GM23338 (cell line): ENCODE measurements around the gene CECR2. TPM values are rescaled to one million over a fixed set of nuclear protein-coding genes. Genes with fewer than 3 reads are reported as not detected.
A peak's percentile ranks its signal among the peaks of the same experiment; 100 is the strongest.

Experiments
- ATAC-seq: fragments of 200-7000 bp; cut with Tn5 transposase; 3 replicates; pipeline ENCODE4 v1.9.1; 2020
- DNase-seq: peaks from one replicate; pipeline ENCODE4 v3.0.0-alpha.2; 2015; ENCODE audit warnings: low spot score
- H2AFZ ChIP-seq: fragments of 200-600 bp; sonication (generic); 2 replicates; pipeline ENCODE4 v1.8.0; 2016; ENCODE audit warnings: antibody characterized with exemption, mild to moderate bottlenecking, moderate library complexity
- H3F3A ChIP-seq: fragments of 200-600 bp; sonication (generic); replicated peaks from 2 replicates; pipeline ENCODE4 v1.8.0; 2017; ENCODE audit warnings: antibody characterized with exemption, mixed run types, low read depth
- H3K27ac ChIP-seq: fragments of 200-600 bp; sonication (generic); 2 replicates; pipeline ENCODE4 v1.6.1; 2016; ENCODE audit warnings: low read depth
- H3K27me3 ChIP-seq: fragments of 200-600 bp; sonication (generic); 2 replicates; pipeline ENCODE4 v1.8.0; 2016; ENCODE audit warnings: mild to moderate bottlenecking, mixed run types, moderate library complexity; ENCODE audit not compliant: insufficient read depth
- H3K36me3 ChIP-seq: fragments of 200-600 bp; sonication (generic); 2 replicates; pipeline ENCODE4 v1.8.0; 2016; ENCODE audit warnings: mild to moderate bottlenecking; ENCODE audit not compliant: insufficient read depth
- H3K4me1 ChIP-seq: fragments of 200-600 bp; sonication (generic); 2 replicates; pipeline ENCODE4 v1.8.0; 2016; ENCODE audit warnings: mild to moderate bottlenecking, moderate library complexity; ENCODE audit not compliant: insufficient read depth
- H3K4me2 ChIP-seq: fragments of 200-600 bp; sonication (generic); 2 replicates; pipeline ENCODE4 v1.7.1; 2017; ENCODE audit warnings: mixed run types
- H3K4me3 ChIP-seq: fragments of 200-600 bp; sonication (generic); 2 replicates; pipeline ENCODE4 v1.6.1; 2016; ENCODE audit warnings: mixed run types
- H3K79me2 ChIP-seq: fragments of 200-600 bp; sonication (generic); replicated peaks from 2 replicates; pipeline ENCODE4 v1.8.0; 2017; ENCODE audit warnings: mild to moderate bottlenecking; ENCODE audit not compliant: insufficient read depth
- H3K9me2 ChIP-seq: fragments of 200-600 bp; sonication (generic); 2 replicates; pipeline ENCODE4 v1.8.0; 2017; ENCODE audit not compliant: insufficient read depth
- H4K20me1 ChIP-seq: fragments of 200-600 bp; sonication (generic); replicated peaks from 2 replicates; pipeline ENCODE4 v1.8.0; 2017; ENCODE audit warnings: mild to moderate bottlenecking; ENCODE audit not compliant: insufficient read depth
- H3K27ac Mint-ChIP-seq: 2 replicates; pipeline ENCODE4 v1.8.0; 2020; ENCODE audit warnings: inconsistent platforms, mild to moderate bottlenecking, moderate library complexity, mixed read lengths
- H3K27me3 Mint-ChIP-seq: 3 replicates; pipeline ENCODE4 v1.8.0; 2022; ENCODE audit warnings: low read depth, mild to moderate bottlenecking, moderate library complexity, mixed read lengths, inconsistent platforms; ENCODE audit not compliant: insufficient read depth, poor library complexity
- H3K36me3 Mint-ChIP-seq: 3 replicates; pipeline ENCODE4 v1.8.0; 2021; ENCODE audit warnings: low read depth, mild to moderate bottlenecking, inconsistent platforms, moderate library complexity, mixed read lengths
- H3K4me1 Mint-ChIP-seq: 3 replicates; pipeline ENCODE4 v1.8.0; 2020; ENCODE audit warnings: mild to moderate bottlenecking, inconsistent platforms, mixed read lengths
- H3K4me3 Mint-ChIP-seq: 3 replicates; pipeline ENCODE4 v1.8.0; 2021; ENCODE audit warnings: moderate library complexity, mild to moderate bottlenecking, inconsistent platforms, mixed read lengths
- H3K9me3 Mint-ChIP-seq: 3 replicates; pipeline ENCODE4 v1.8.0; 2020; ENCODE audit warnings: moderate library complexity, mild to moderate bottlenecking, inconsistent platforms, mixed read lengths
- CREB1 ChIP-seq: fragments of 250-450 bp; sonication (Bioruptor Pico); IDR thresholded peaks from 2 replicates; pipeline ENCODE4 v1.5.0; 2020; ENCODE audit warnings: low read depth, mild to moderate bottlenecking, moderate library complexity
- EZH2 ChIP-seq: fragments of 200-600 bp; sonication (generic); IDR thresholded peaks from one replicate; pipeline ENCODE4 v1.8.0; 2017; ENCODE audit warnings: antibody characterized with exemption, mild to moderate bottlenecking, low read depth; ENCODE audit not compliant: unreplicated experiment
- NANOG ChIP-seq: IDR thresholded peaks from 2 replicates; pipeline ENCODE4 v1.6.1; 2016; ENCODE audit warnings: antibody characterized with exemption, borderline replicate concordance
- ZNF114 ChIP-seq: fragments of 250-450 bp; sonication (Bioruptor Pico); IDR thresholded peaks from 2 replicates; pipeline ENCODE4 v1.5.0; 2020; ENCODE audit warnings: mild to moderate bottlenecking, moderate library complexity
- polyA plus RNA-seq: library from polyadenylated mRNA; unstranded; fragments of >200 nt; fragmentation: Nextera tagmentation; extraction: Ambion mirVana; gene quantifications from 2 replicates; pipeline ENCODE4 v1.2.1, GENCODE V29; 2016
- total RNA-seq: library from RNA; depleted of rRNA; stranded (reverse); fragments of >200 nt; shearing (Covaris generic); gene quantifications from 2 replicates; pipeline ENCODE4 v1.2.3, GENCODE V29; 2014
- TF ChIP-seq, protein P1 (sequence below): IDR thresholded peaks from one replicate; pipeline ENCODE4 v1.6.1; 2018; ENCODE audit warnings: antibody characterized with exemption; ENCODE audit not compliant: unreplicated experiment
- TF ChIP-seq, protein P2 (sequence below): fragments of 250-450 bp; sonication (Bioruptor Pico); IDR thresholded peaks from 2 replicates; pipeline ENCODE4 v1.5.0; 2020; ENCODE audit warnings: mild to moderate bottlenecking, moderate library complexity
- TF ChIP-seq, protein P3 (sequence below): IDR thresholded peaks from 2 replicates; pipeline ENCODE4 v1.6.1; 2016; ENCODE audit warnings: antibody characterized with exemption

The CECR2 gene
- total and polyA plus RNA-seq, 2 experiments from 2014 or later, result 18.4 to 110 TPM

DNA sequence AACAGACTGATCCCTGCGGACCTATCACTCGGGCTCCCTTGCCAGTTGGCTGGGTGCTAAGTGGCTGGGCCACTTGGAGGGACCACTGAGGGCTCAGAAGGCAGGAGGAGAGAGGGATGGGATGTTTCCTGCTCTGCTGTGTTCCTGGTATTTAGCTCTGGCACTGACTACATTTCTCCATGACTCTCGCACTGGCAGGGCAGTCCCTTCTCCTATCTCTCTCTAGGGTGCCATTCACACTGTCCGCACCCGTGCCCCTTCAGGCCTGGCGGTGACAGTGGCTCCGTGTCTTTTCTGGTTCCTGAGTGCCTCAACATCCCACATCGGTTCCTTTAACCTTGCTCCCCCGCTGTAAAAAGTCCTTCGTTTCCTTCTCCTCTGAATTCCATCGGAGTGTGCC is 31.6 kb upstream of the CECR2 start:
- no peak for DNase-seq
- Mint-ChIP-seq H3K4me3 (no peak overlapping the region), H3K4me1 (peaks cover 4% of the 10 kb centered on the region), H3K36me3 (no peaks in the 10 kb centered on the region), H3K9me3 (no peaks in the 10 kb centered on the region), H3K27me3 (peaks cover 3% of the 10 kb centered on the region), H3K27ac (no peak overlapping the region)
- Histone ChIP-seq H3K27ac (no peak overlapping the region), H3K27me3 (no peaks in the 10 kb centered on the region), H3K4me1 (peaks cover 5% of the 10 kb centered on the region; the same call in 1 of the 2 replicates), H2AFZ (peak overlapping the region; percentile 84), H3K4me3 (no peak overlapping the region), H3K36me3 (no peaks in the 10 kb centered on the region), H3K79me2 (no peaks in the 10 kb centered on the region), H3K4me2 (no peak overlapping the region), H4K20me1 (no peaks in the 10 kb centered on the region), H3K9me2 (no peaks in the 10 kb centered on the region), H3F3A (peaks cover 16% of the 10 kb centered on the region)
- TF ChIP-seq CREB1 (CRISPR knock-in tag), result no peak
- TF ChIP-seq NANOG, result no peak
- no peak for TF ChIP-seq EZH2
- TF ChIP-seq ZNF114 (CRISPR knock-in tag), result no peak
- no peak for ATAC-seq

DNA sequence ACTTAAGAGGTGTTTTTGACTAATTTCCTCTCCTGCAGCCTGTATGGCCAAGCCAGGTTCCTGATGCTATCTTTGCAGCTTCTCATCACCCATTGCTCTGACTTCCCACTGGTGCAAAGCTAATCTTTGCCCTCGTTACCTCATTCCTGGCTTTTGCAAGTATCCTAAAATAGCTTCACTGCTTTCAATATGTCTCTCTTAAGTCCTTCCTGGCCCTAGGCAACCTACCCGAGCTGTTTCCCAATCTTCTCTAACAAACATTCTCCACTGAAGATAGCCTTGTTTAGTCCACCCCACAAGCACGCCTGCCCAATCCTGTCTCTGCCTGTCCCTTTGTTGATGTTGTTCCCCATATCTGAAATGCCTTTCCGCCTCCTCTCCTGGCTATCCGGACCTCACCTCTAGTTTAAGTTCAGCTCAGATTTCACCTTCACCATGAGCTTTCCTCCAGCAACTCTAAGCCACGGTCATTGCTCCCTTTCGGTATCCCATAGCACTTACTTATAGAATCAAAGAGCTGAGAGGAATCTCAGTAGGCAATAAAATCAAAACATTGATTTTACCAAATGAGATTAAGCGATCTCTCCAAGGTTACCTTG is 30.1 kb upstream of the CECR2 start:
- Histone ChIP-seq H3K9me2 (no peaks in the 10 kb centered on the region), H3K36me3 (no peaks in the 10 kb centered on the region), H3K4me3 (no peak overlapping the region), H3K27ac (no peak overlapping the region), H3K27me3 (no peaks in the 10 kb centered on the region), H3K4me2 (no peak overlapping the region), H3K4me1 (no peaks in the 10 kb centered on the region), H4K20me1 (no peaks in the 10 kb centered on the region), H3F3A (peaks cover 13% of the 10 kb centered on the region), H2AFZ (peak overlapping the region; percentile 96), H3K79me2 (no peaks in the 10 kb centered on the region)
- Mint-ChIP-seq H3K36me3 (no peaks in the 10 kb centered on the region), H3K27ac (no peak overlapping the region), H3K4me1 (peaks cover 4% of the 10 kb centered on the region), H3K9me3 (no peaks in the 10 kb centered on the region), H3K4me3 (no peak overlapping the region), H3K27me3 (no peaks in the 10 kb centered on the region)
- TF ChIP-seq, protein P1, sequence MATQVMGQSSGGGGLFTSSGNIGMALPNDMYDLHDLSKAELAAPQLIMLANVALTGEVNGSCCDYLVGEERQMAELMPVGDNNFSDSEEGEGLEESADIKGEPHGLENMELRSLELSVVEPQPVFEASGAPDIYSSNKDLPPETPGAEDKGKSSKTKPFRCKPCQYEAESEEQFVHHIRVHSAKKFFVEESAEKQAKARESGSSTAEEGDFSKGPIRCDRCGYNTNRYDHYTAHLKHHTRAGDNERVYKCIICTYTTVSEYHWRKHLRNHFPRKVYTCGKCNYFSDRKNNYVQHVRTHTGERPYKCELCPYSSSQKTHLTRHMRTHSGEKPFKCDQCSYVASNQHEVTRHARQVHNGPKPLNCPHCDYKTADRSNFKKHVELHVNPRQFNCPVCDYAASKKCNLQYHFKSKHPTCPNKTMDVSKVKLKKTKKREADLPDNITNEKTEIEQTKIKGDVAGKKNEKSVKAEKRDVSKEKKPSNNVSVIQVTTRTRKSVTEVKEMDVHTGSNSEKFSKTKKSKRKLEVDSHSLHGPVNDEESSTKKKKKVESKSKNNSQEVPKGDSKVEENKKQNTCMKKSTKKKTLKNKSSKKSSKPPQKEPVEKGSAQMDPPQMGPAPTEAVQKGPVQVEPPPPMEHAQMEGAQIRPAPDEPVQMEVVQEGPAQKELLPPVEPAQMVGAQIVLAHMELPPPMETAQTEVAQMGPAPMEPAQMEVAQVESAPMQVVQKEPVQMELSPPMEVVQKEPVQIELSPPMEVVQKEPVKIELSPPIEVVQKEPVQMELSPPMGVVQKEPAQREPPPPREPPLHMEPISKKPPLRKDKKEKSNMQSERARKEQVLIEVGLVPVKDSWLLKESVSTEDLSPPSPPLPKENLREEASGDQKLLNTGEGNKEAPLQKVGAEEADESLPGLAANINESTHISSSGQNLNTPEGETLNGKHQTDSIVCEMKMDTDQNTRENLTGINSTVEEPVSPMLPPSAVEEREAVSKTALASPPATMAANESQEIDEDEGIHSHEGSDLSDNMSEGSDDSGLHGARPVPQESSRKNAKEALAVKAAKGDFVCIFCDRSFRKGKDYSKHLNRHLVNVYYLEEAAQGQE, result no peak
- TF ChIP-seq ZNF114 (CRISPR knock-in tag), result no peak
- TF ChIP-seq, protein P2, sequence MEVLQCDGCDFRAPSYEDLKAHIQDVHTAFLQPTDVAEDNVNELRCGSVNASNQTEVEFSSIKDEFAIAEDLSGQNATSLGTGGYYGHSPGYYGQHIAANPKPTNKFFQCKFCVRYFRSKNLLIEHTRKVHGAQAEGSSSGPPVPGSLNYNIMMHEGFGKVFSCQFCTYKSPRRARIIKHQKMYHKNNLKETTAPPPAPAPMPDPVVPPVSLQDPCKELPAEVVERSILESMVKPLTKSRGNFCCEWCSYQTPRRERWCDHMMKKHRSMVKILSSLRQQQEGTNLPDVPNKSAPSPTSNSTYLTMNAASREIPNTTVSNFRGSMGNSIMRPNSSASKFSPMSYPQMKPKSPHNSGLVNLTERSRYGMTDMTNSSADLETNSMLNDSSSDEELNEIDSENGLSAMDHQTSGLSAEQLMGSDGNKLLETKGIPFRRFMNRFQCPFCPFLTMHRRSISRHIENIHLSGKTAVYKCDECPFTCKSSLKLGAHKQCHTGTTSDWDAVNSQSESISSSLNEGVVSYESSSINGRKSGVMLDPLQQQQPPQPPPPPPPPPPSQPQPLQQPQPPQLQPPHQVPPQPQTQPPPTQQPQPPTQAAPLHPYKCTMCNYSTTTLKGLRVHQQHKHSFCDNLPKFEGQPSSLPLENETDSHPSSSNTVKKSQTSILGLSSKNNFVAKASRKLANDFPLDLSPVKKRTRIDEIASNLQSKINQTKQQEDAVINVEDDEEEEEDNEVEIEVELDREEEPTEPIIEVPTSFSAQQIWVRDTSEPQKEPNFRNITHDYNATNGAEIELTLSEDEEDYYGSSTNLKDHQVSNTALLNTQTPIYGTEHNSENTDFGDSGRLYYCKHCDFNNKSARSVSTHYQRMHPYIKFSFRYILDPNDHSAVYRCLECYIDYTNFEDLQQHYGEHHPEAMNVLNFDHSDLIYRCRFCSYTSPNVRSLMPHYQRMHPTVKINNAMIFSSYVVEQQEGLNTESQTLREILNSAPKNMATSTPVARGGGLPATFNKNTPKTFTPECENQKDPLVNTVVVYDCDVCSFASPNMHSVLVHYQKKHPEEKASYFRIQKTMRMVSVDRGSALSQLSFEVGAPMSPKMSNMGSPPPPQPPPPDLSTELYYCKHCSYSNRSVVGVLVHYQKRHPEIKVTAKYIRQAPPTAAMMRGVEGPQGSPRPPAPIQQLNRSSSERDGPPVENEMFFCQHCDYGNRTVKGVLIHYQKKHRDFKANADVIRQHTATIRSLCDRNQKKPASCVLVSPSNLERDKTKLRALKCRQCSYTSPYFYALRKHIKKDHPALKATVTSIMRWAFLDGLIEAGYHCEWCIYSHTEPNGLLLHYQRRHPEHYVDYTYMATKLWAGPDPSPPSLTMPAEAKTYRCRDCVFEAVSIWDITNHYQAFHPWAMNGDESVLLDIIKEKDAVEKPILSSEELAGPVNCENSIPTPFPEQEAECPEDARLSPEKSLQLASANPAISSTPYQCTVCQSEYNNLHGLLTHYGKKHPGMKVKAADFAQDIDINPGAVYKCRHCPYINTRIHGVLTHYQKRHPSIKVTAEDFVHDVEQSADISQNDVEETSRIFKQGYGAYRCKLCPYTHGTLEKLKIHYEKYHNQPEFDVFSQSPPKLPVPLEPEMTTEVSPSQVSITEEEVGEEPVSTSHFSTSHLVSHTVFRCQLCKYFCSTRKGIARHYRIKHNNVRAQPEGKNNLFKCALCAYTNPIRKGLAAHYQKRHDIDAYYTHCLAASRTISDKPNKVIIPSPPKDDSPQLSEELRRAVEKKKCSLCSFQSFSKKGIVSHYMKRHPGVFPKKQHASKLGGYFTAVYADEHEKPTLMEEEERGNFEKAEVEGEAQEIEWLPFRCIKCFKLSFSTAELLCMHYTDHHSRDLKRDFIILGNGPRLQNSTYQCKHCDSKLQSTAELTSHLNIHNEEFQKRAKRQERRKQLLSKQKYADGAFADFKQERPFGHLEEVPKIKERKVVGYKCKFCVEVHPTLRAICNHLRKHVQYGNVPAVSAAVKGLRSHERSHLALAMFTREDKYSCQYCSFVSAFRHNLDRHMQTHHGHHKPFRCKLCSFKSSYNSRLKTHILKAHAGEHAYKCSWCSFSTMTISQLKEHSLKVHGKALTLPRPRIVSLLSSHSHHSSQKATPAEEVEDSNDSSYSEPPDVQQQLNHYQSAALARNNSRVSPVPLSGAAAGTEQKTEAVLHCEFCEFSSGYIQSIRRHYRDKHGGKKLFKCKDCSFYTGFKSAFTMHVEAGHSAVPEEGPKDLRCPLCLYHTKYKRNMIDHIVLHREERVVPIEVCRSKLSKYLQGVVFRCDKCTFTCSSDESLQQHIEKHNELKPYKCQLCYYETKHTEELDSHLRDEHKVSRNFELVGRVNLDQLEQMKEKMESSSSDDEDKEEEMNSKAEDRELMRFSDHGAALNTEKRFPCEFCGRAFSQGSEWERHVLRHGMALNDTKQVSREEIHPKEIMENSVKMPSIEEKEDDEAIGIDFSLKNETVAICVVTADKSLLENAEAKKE, result no peak
- TF ChIP-seq NANOG, result no peak
- TF ChIP-seq, protein P3, sequence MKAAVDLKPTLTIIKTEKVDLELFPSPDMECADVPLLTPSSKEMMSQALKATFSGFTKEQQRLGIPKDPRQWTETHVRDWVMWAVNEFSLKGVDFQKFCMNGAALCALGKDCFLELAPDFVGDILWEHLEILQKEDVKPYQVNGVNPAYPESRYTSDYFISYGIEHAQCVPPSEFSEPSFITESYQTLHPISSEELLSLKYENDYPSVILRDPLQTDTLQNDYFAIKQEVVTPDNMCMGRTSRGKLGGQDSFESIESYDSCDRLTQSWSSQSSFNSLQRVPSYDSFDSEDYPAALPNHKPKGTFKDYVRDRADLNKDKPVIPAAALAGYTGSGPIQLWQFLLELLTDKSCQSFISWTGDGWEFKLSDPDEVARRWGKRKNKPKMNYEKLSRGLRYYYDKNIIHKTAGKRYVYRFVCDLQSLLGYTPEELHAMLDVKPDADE, result no peak
- DNase-seq (no peak), ATAC-seq (no peak; the same call in 2 of the 3 replicates)
